ENCODE results near the gene CIRBP.

Gene CIRBP

GRCh38 chr19:1287354-1288225, 18.5 kb downstream of the CIRBP start:
- no peaks in the 10 kb centered on the region for H3K79me2 ChIP-seq (ENCODE audit: low read length)
- no peaks in the 10 kb centered on the region for H3K36me3 ChIP-seq (replicated peaks; ENCODE audit: low read depth, low read length)
- H3K4me2 ChIP-seq (ENCODE audit: low read length): no peak overlapping the region
- no peaks in the 10 kb centered on the region for H3K9me3 ChIP-seq (ENCODE audit: insufficient read depth, low read length)
- H3K9ac ChIP-seq (ENCODE audit: low read length): no peak overlapping the region
- no peak overlapping the region for H3K27ac ChIP-seq (ENCODE audit: low read length)
- TF ChIP-seq EZH2phosphoT487 (IDR thresholded peaks at IDR 0.05; ENCODE audit: low read depth): no peak
- TF ChIP-seq, protein P1, sequence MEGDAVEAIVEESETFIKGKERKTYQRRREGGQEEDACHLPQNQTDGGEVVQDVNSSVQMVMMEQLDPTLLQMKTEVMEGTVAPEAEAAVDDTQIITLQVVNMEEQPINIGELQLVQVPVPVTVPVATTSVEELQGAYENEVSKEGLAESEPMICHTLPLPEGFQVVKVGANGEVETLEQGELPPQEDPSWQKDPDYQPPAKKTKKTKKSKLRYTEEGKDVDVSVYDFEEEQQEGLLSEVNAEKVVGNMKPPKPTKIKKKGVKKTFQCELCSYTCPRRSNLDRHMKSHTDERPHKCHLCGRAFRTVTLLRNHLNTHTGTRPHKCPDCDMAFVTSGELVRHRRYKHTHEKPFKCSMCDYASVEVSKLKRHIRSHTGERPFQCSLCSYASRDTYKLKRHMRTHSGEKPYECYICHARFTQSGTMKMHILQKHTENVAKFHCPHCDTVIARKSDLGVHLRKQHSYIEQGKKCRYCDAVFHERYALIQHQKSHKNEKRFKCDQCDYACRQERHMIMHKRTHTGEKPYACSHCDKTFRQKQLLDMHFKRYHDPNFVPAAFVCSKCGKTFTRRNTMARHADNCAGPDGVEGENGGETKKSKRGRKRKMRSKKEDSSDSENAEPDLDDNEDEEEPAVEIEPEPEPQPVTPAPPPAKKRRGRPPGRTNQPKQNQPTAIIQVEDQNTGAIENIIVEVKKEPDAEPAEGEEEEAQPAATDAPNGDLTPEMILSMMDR (IDR thresholded peaks at IDR 0.05; ENCODE audit: low read depth, low read length): no peak
- H2AFZ ChIP-seq (ENCODE audit: low read depth, low read length): no peak overlapping the region
- H3K4me3 ChIP-seq (ENCODE audit: low read length): no peak overlapping the region
- H4K20me1 ChIP-seq (ENCODE audit: insufficient read depth, low read length): no peaks in the 10 kb centered on the region
- H3K27me3 ChIP-seq (ENCODE audit: low read depth, low read length): peaks cover 25% of the 10 kb centered on the region
- peaks cover 31% of the 10 kb centered on the region for H3K4me1 ChIP-seq (ENCODE audit: low read length)

DNA sequence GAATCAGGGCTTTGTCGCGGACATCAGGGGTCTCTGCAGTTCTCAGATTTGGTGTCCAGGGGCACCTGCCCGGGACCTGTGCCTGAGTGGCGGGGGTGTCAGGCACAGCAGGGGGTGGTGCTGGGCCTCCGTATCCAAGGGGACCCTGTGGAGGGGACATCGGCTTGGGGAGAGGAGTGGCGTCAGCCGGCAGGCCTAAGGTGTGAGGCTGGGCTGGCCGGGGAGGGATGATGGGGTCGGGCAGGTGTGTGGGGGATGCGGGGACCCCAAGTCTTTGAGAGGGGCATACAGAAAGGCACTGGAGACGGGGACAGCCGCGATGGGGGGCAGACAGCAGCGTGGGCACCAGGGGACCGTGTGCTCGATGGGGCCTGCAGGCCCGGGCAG, 19.1 kb downstream of the CIRBP start:
- H3K4me2 ChIP-seq (ENCODE audit: low read length): no peak overlapping the region
- no peak overlapping the region for H2AFZ ChIP-seq (ENCODE audit: low read depth, low read length)
- no peak overlapping the region for H3K9ac ChIP-seq (ENCODE audit: low read length)
- H3K4me3 ChIP-seq (ENCODE audit: low read length): no peak overlapping the region
- no peaks in the 10 kb centered on the region for H3K36me3 ChIP-seq (replicated peaks; ENCODE audit: low read depth, low read length)
- no peaks in the 10 kb centered on the region for H3K9me3 ChIP-seq (ENCODE audit: insufficient read depth, low read length)
- H3K4me1 ChIP-seq (ENCODE audit: low read length): peaks cover 37% of the 10 kb centered on the region
- H3K27ac ChIP-seq (ENCODE audit: low read length): no peak overlapping the region
- H3K27me3 ChIP-seq (ENCODE audit: low read depth, low read length): peaks cover 25% of the 10 kb centered on the region
- no peaks in the 10 kb centered on the region for H4K20me1 ChIP-seq (ENCODE audit: insufficient read depth, low read length)
- TF ChIP-seq, protein P1 (IDR thresholded peaks at IDR 0.05; ENCODE audit: low read depth, low read length): no peak
- TF ChIP-seq EZH2phosphoT487 (IDR thresholded peaks at IDR 0.05; ENCODE audit: low read depth): no peak
- H3K79me2 ChIP-seq (ENCODE audit: low read length): no peaks in the 10 kb centered on the region

- Histone ChIP-seq H3K9ac (ENCODE audit: low read length) (no peak overlapping the region), H3K9me3 (ENCODE audit: insufficient read depth, low read length) (no peaks in the 10 kb centered on the region), H3K4me2 (ENCODE audit: low read length) (peak overlapping the region; percentile 94), H3K27ac (ENCODE audit: low read length) (no peak overlapping the region), H4K20me1 (ENCODE audit: insufficient read depth, low read length) (no peaks in the 10 kb centered on the region), H3K36me3 (replicated peaks; ENCODE audit: low read depth, low read length) (no peaks in the 10 kb centered on the region), H3K79me2 (ENCODE audit: low read length) (no peaks in the 10 kb centered on the region), H3K4me3 (ENCODE audit: low read length) (no peak overlapping the region), H2AFZ (ENCODE audit: low read depth, low read length) (no peak overlapping the region; the same call in 1 of the 2 replicates), H3K4me1 (ENCODE audit: low read length) (peaks cover 37% of the 10 kb centered on the region), H3K27me3 (ENCODE audit: low read depth, low read length) (peaks cover 26% of the 10 kb centered on the region)
- no peak for TF ChIP-seq EZH2phosphoT487 (IDR thresholded peaks at IDR 0.05; ENCODE audit: low read depth)
- TF ChIP-seq, protein P1 (IDR thresholded peaks at IDR 0.05; ENCODE audit: low read depth, low read length): no peak
Measured at GRCh38 chr19:1288833-1289685, 19.9 kb downstream of the CIRBP start.

- H4K20me1 ChIP-seq (ENCODE audit: insufficient read depth, low read length): no peaks in the 10 kb centered on the region
- H3K36me3 ChIP-seq (replicated peaks; ENCODE audit: low read depth, low read length): no peaks in the 10 kb centered on the region
- H3K9ac ChIP-seq (ENCODE audit: low read length): no peak overlapping the region; the same call in 1 of the 2 replicates
- no peaks in the 10 kb centered on the region for H3K9me3 ChIP-seq (ENCODE audit: insufficient read depth, low read length)
- H3K27me3 ChIP-seq (ENCODE audit: low read depth, low read length): peaks cover 29% of the 10 kb centered on the region
- H3K79me2 ChIP-seq (ENCODE audit: low read length): no peaks in the 10 kb centered on the region
- H3K4me1 ChIP-seq (ENCODE audit: low read length): peaks cover 37% of the 10 kb centered on the region
- no peak for TF ChIP-seq EZH2phosphoT487 (IDR thresholded peaks at IDR 0.05; ENCODE audit: low read depth)
- TF ChIP-seq, protein P1 (IDR thresholded peaks at IDR 0.05; ENCODE audit: low read depth, low read length): peak; percentile 45
- peak overlapping the region; percentile 74; the same call in 1 of the 2 replicates for H3K4me3 ChIP-seq (ENCODE audit: low read length)
- H3K27ac ChIP-seq (ENCODE audit: low read length): no peak overlapping the region
- H3K4me2 ChIP-seq (ENCODE audit: low read length): peak overlapping the region; percentile 94
- no peak overlapping the region; the same call in 1 of the 2 replicates for H2AFZ ChIP-seq (ENCODE audit: low read depth, low read length)
Measured at GRCh38 chr19:1289686-1290025, 20.5 kb downstream of the CIRBP start.
